Neural crest cell (in vitro differentiated cells): ENCODE data around the gene DMGDH. TPM values are rescaled to one million over a fixed set of nuclear protein-coding genes. Genes with fewer than 3 reads are reported as not detected.

Source experiments
- DNase-seq: peaks from one replicate; pipeline ENCODE4 v3.0.0; 2021; ENCODE audit warnings: low read depth, mixed read lengths, low spot score
- H3K27ac Mint-ChIP-seq: one replicate; pipeline ENCODE4 v1.8.0; 2021; ENCODE audit warnings: mild to moderate bottlenecking, mixed read lengths; ENCODE audit not compliant: unreplicated experiment
- H3K27me3 Mint-ChIP-seq: 2 replicates; pipeline ENCODE4 v1.8.0; 2021; ENCODE audit warnings: low read depth, mild to moderate bottlenecking, mixed read lengths
- H3K36me3 Mint-ChIP-seq: 2 replicates; pipeline ENCODE4 v1.8.0; 2021; ENCODE audit warnings: low read depth, mild to moderate bottlenecking, mixed read lengths
- H3K4me1 Mint-ChIP-seq: 2 replicates; pipeline ENCODE4 v1.8.0; 2021; ENCODE audit warnings: mixed read lengths
- H3K4me3 Mint-ChIP-seq: one replicate; pipeline ENCODE4 v1.8.0; 2021; ENCODE audit warnings: mild to moderate bottlenecking, mixed read lengths
- H3K9me3 Mint-ChIP-seq: 2 replicates; pipeline ENCODE4 v1.8.0; 2021; ENCODE audit warnings: mixed read lengths
- CTCF ChIP-seq: fragments of 200-600 bp; sonication (generic); conservative IDR thresholded peaks from 2 replicates; pipeline ENCODE4 v1.5.0; 2021; ENCODE audit warnings: antibody characterized with exemption, mild to moderate bottlenecking
- total RNA-seq: library from RNA; stranded (reverse); gene quantifications from 2 replicates; pipeline ENCODE4 v1.2.1, GENCODE V29; 2021

Gene DMGDH
- total RNA-seq, 1 donor from 2014 or later = not detected

- no peak for DNase-seq
- H3K4me3 Mint-ChIP-seq = no peak overlapping the region
- H3K36me3 Mint-ChIP-seq = no peaks in the 10 kb centered on the region
- H3K27me3 Mint-ChIP-seq = no peaks in the 10 kb centered on the region
- no peak overlapping the region for H3K27ac Mint-ChIP-seq
- H3K4me1 Mint-ChIP-seq = no peaks in the 10 kb centered on the region
- no peak for TF ChIP-seq CTCF
- peaks cover 5% of the 10 kb centered on the region for H3K9me3 Mint-ChIP-seq
Observed at GRCh38 chr5:79077680-79078365, 8.3 kb upstream of the DMGDH start.

GRCh38 chr5:79076819-79077218, 7.3 kb upstream of the DMGDH start:
- no peaks in the 10 kb centered on the region for H3K27me3 Mint-ChIP-seq
- H3K4me1 Mint-ChIP-seq = no peaks in the 10 kb centered on the region
- H3K9me3 Mint-ChIP-seq = peaks cover 9% of the 10 kb centered on the region
- TF ChIP-seq CTCF = no peak
- H3K4me3 Mint-ChIP-seq = no peak overlapping the region
- no peak overlapping the region for H3K27ac Mint-ChIP-seq
- H3K36me3 Mint-ChIP-seq = no peaks in the 10 kb centered on the region
- DNase-seq = no peak

GRCh38 chr5:79075646-79076426, 6.4 kb upstream of the DMGDH start:
- H3K36me3 Mint-ChIP-seq = no peaks in the 10 kb centered on the region
- no peaks in the 10 kb centered on the region for H3K4me1 Mint-ChIP-seq
- peaks cover 6% of the 10 kb centered on the region for H3K9me3 Mint-ChIP-seq
- no peak for TF ChIP-seq CTCF
- no peaks in the 10 kb centered on the region for H3K27me3 Mint-ChIP-seq
- no peak for DNase-seq
- H3K4me3 Mint-ChIP-seq = no peak overlapping the region
- H3K27ac Mint-ChIP-seq = no peak overlapping the region

GRCh38 chr5:79074641-79075040, 5.2 kb upstream of the DMGDH start:
- Mint-ChIP-seq H3K36me3 (no peaks in the 10 kb centered on the region), H3K4me1 (no peaks in the 10 kb centered on the region), H3K27me3 (no peaks in the 10 kb centered on the region), H3K4me3 (no peak overlapping the region), H3K27ac (no peak overlapping the region), H3K9me3 (peaks cover 6% of the 10 kb centered on the region)
- no peak for DNase-seq
- TF ChIP-seq CTCF = no peak

GRCh38 chr5:79070350-79070667, 835 bp upstream of the DMGDH start:
- H3K27ac Mint-ChIP-seq = no peak overlapping the region
- no peak overlapping the region for H3K4me3 Mint-ChIP-seq
- no peaks in the 10 kb centered on the region for H3K27me3 Mint-ChIP-seq

More at GRCh38 chr5:79070350-79070667, 835 bp upstream of the DMGDH start:
- H3K36me3 Mint-ChIP-seq = no peaks in the 10 kb centered on the region
- no peaks in the 10 kb centered on the region for H3K4me1 Mint-ChIP-seq
- TF ChIP-seq CTCF = no peak
- H3K9me3 Mint-ChIP-seq = peaks cover 9% of the 10 kb centered on the region
- DNase-seq = no peak
